Tracheal epithelial cell (primary cell): ENCODE data around the gene XRCC4. TPM values are rescaled to one million over a fixed set of nuclear protein-coding genes. Genes with fewer than 3 reads are reported as not detected.

Experiments used
- total RNA-seq: library from RNA; depleted of rRNA; stranded (reverse); fragments of >200 nt; gene quantifications from 2 replicates; pipeline ENCODE4 v1.2.1, GENCODE V29; 2014

The XRCC4 gene
- 9.6 and 11.5 TPM in 2 replicates for total RNA-seq

DNA sequence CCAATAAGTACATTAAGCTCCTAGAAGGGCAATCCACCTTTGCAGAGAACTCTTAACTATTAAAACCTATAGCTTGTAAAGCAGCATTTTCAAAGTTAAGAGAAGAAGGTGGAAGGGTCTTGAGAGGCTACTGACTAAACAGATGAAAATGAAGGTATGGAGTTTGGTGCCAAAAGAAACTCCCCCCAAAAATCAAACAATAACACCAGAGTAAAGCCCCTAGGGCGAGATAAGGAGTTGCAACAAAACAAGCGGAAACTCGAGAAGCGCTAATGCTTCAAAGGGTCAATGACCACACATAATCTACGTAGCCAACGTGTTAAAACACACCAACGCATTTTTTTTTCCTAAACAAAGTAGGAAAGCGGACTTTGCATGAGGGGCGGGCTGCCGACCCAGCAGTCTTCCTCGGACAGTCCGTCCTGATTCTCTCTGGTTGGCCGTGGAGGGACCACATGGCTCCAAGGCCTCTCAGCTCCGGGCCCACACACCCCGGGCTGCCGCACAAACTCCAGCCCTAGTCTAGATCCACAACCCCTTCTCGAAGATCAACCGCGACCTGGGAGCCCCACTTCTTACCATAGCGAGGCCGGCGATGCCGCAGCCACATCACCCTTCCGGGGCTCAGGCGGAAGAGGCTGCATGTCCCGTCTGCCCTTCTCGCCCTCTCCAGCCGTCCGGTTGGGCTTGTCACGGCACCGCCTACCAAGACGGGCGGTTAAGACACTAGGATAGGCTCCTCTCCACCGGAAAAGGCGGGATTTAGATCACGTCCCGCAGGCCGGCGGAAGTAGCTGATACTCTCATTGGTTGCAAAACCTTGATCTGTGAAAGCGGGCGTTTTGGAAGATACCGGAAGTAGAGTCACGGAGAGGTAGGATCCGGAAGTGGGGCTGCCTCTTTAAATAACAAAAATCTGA, at the start of gene XRCC4, which contains the start of gene TMEM167A:
Gene XRCC4, plus strand, starts transcription at position 806 of the 920 bp plus-strand sequence. CDS start 27,373 bp downstream, outside the sequence.
Gene TMEM167A, minus strand, starts transcription at position 653 of the 920 bp plus-strand sequence. Its CDS starts 71 bp downstream, at position 582.

Other genes with a start within 250 kb of the XRCC4 start
- 36.9 and 49.4 TPM in 2 replicates for gene TMEM167A, start 153 bp upstream of the XRCC4 start, total RNA-seq